HEK293 (cell line): ENCODE data around the gene HES3.

ENCODE experiments used
- CTCF ChIA-PET: fragments of 350-600 bp; formaldehyde crosslinking; extraction: SDS; loops from one replicate; lab custom pipeline; 2021; ENCODE audit warnings: antibody characterized with exemption; lab: Yijun Ruan, JAX
- POLR2A ChIA-PET: fragments of 300-600 bp; formaldehyde crosslinking; extraction: SDS; loops from one replicate; lab custom pipeline; 2020; ENCODE audit warnings: antibody characterized with exemption, inconsistent platforms; lab: Yijun Ruan, JAX
- H3K27ac ChIP-seq: fragments of 200-500 bp; sonication (Bioruptor generic); 2 replicates; pipeline ENCODE4 v1.5.1; 2014; ENCODE audit warnings: low read depth, low read length, control low read depth, inconsistent platforms; ENCODE audit errors: extremely low read depth
- H3K36me3 ChIP-seq, 2 experiments: fragments of 200-500 bp in 1 of 2; sonication (Bioruptor generic) in 1 of 2; 1 replicate in 1 of 2; 2 replicates in 1 of 2; pipeline ENCODE4 v1.5.1; 2014 to 2017; ENCODE audit warnings: inconsistent platforms in 2 of 2, low read length in 2 of 2; ENCODE audit not compliant: control insufficient read depth in 2 of 2, insufficient read depth in 1 of 2
- H3K4me1 ChIP-seq: fragments of 200-500 bp; sonication (Bioruptor generic); 2 replicates; pipeline ENCODE4 v1.5.1; 2014; ENCODE audit warnings: mild to moderate bottlenecking, low read length, inconsistent platforms; ENCODE audit not compliant: control insufficient read depth, insufficient read depth
- H3K4me3 ChIP-seq: 2 replicates; pipeline ENCODE4 v1.5.1; 2011; ENCODE audit warnings: low read depth, mild to moderate bottlenecking, control low read depth, low read length, moderate library complexity
- H3K9me3 ChIP-seq: fragments of 200-500 bp; sonication (Bioruptor generic); 2 replicates; pipeline ENCODE4 v1.5.1; 2014; ENCODE audit warnings: low read depth, low read length, inconsistent platforms; ENCODE audit not compliant: control insufficient read depth, insufficient read depth
- BCL6B ChIP-seq: fragments of 450-650 bp; formaldehyde crosslinking; IDR thresholded peaks from 2 replicates; pipeline ENCODE4 v1.5.1; 2017; ENCODE audit warnings: missing biosample characterization, missing genetic modification characterization
- GLIS1 ChIP-seq: fragments of 450-650 bp; formaldehyde crosslinking; IDR thresholded peaks from 2 replicates; pipeline ENCODE4 v1.5.1; 2016; ENCODE audit warnings: missing biosample characterization, missing genetic modification characterization
- GLIS2 ChIP-seq: fragments of 450-650 bp; formaldehyde crosslinking; IDR thresholded peaks from 2 replicates; pipeline ENCODE4 v1.5.1; 2016; ENCODE audit warnings: missing biosample characterization, missing genetic modification characterization
- IKZF3 ChIP-seq: fragments of 450-650 bp; IDR thresholded peaks from 2 replicates; pipeline ENCODE4 v1.5.0; 2018; ENCODE audit warnings: missing biosample characterization, mild to moderate bottlenecking, missing genetic modification characterization, moderate library complexity
- KLF10 ChIP-seq: fragments of 450-650 bp; IDR thresholded peaks from 2 replicates; pipeline ENCODE4 v1.5.1; 2018; ENCODE audit warnings: missing biosample characterization, mild to moderate bottlenecking, missing genetic modification characterization
- KLF17 ChIP-seq: fragments of 450-650 bp; formaldehyde crosslinking; IDR thresholded peaks from 2 replicates; pipeline ENCODE4 v1.5.1; 2016; ENCODE audit warnings: missing biosample characterization, missing genetic modification characterization
- KLF8 ChIP-seq: fragments of 450-650 bp; formaldehyde crosslinking; IDR thresholded peaks from 2 replicates; pipeline ENCODE4 v1.5.1; 2016; ENCODE audit warnings: missing biosample characterization, missing genetic modification characterization
- KLF9 ChIP-seq: fragments of 450-650 bp; formaldehyde crosslinking; IDR thresholded peaks from 2 replicates; pipeline ENCODE4 v1.5.1; 2016; ENCODE audit warnings: missing biosample characterization, missing genetic modification characterization, low read depth
- PATZ1 ChIP-seq: fragments of 450-650 bp; formaldehyde crosslinking; IDR thresholded peaks from 2 replicates; pipeline ENCODE4 v1.5.1; 2016; ENCODE audit warnings: missing biosample characterization, missing genetic modification characterization
- PRDM10 ChIP-seq: fragments of 450-650 bp; formaldehyde crosslinking; IDR thresholded peaks from 2 replicates; pipeline ENCODE4 v1.5.1; 2016; ENCODE audit warnings: missing biosample characterization, missing genetic modification characterization
- SETDB1 ChIP-seq: IDR thresholded peaks from one replicate; pipeline ENCODE4 v1.6.1; 2017; ENCODE audit warnings: mild to moderate bottlenecking, low read length, moderate library complexity, mixed read lengths; ENCODE audit not compliant: insufficient read length
- SP7 ChIP-seq: fragments of 450-650 bp; formaldehyde crosslinking; IDR thresholded peaks from 2 replicates; pipeline ENCODE4 v1.5.1; 2016; ENCODE audit warnings: missing biosample characterization, missing genetic modification characterization
- WT1 ChIP-seq: fragments of 450-650 bp; formaldehyde crosslinking; IDR thresholded peaks from 2 replicates; pipeline ENCODE4 v1.5.1; 2016; ENCODE audit warnings: missing biosample characterization, missing genetic modification characterization
- ZBTB20 ChIP-seq: fragments of 450-650 bp; formaldehyde crosslinking; IDR thresholded peaks from 2 replicates; pipeline ENCODE4 v1.5.1; 2016; ENCODE audit warnings: missing biosample characterization, missing genetic modification characterization
- ZEB2 ChIP-seq: fragments of 450-650 bp; formaldehyde crosslinking; IDR thresholded peaks from 2 replicates; pipeline ENCODE4 v1.5.1; 2016; ENCODE audit warnings: missing biosample characterization, missing genetic modification characterization
- ZNF121 ChIP-seq: fragments of 450-650 bp; formaldehyde crosslinking; IDR thresholded peaks from 2 replicates; pipeline ENCODE4 v1.5.1; 2016; ENCODE audit warnings: missing biosample characterization, missing genetic modification characterization
- ZNF133 ChIP-seq: fragments of 450-650 bp; formaldehyde crosslinking; IDR thresholded peaks from 2 replicates; pipeline ENCODE4 v1.5.1; 2016; ENCODE audit warnings: missing biosample characterization, missing genetic modification characterization
- ZNF2 ChIP-seq: fragments of 450-650 bp; formaldehyde crosslinking; IDR thresholded peaks from 2 replicates; pipeline ENCODE4 v1.5.1; 2016; ENCODE audit warnings: missing biosample characterization, missing genetic modification characterization
- ZNF335 ChIP-seq: fragments of 450-650 bp; formaldehyde crosslinking; conservative IDR thresholded peaks from 2 replicates; pipeline ENCODE4 v1.5.1; 2016; ENCODE audit warnings: missing biosample characterization, missing genetic modification characterization
- ZNF366 ChIP-seq: fragments of 450-650 bp; formaldehyde crosslinking; conservative IDR thresholded peaks from 2 replicates; pipeline ENCODE4 v1.5.1; 2016; ENCODE audit warnings: missing biosample characterization, missing genetic modification characterization
- ZNF37A ChIP-seq: fragments of 450-650 bp; IDR thresholded peaks from 2 replicates; pipeline ENCODE4 v1.5.1; 2018; ENCODE audit warnings: missing biosample characterization, missing genetic modification characterization
- ZNF398 ChIP-seq: fragments of 450-650 bp; formaldehyde crosslinking; IDR thresholded peaks from 2 replicates; pipeline ENCODE4 v1.5.1; 2017; ENCODE audit warnings: missing biosample characterization, missing genetic modification characterization
- ZNF600 ChIP-seq: fragments of 450-650 bp; formaldehyde crosslinking; IDR thresholded peaks from 2 replicates; pipeline ENCODE4 v1.5.1; 2016; ENCODE audit warnings: missing biosample characterization, missing genetic modification characterization
- ZNF639 ChIP-seq: fragments of 450-650 bp; formaldehyde crosslinking; IDR thresholded peaks from 2 replicates; pipeline ENCODE4 v1.5.1; 2016; ENCODE audit warnings: missing biosample characterization, missing genetic modification characterization
- ZNF701 ChIP-seq: fragments of 450-650 bp; formaldehyde crosslinking; IDR thresholded peaks from 2 replicates; pipeline ENCODE4 v1.5.1; 2016; ENCODE audit warnings: missing biosample characterization, missing genetic modification characterization
- ZNF792 ChIP-seq: fragments of 450-650 bp; formaldehyde crosslinking; IDR thresholded peaks from 2 replicates; pipeline ENCODE4 v1.5.1; 2016; ENCODE audit warnings: missing biosample characterization, missing genetic modification characterization
- ZNF830 ChIP-seq: fragments of 450-650 bp; IDR thresholded peaks from 2 replicates; pipeline ENCODE4 v1.5.0; 2018; ENCODE audit warnings: missing biosample characterization, missing genetic modification characterization, low read depth, mild to moderate bottlenecking, moderate library complexity

Gene HES3

GRCh38 chr1:6273380-6273891 is 29.5 kb downstream of the HES3 start:
- Histone ChIP-seq H3K4me3 (no peak overlapping the region), H3K4me1 (peaks cover 36% of the 10 kb centered on the region), H3K36me3 (peaks cover 0 to 8% of the 10 kb centered on the region in 2 experiments; a peak in 1 of 3 replicates), H3K9me3 (no peaks in the 10 kb centered on the region), H3K27ac (no peak overlapping the region)
- ChIA-PET POLR2A (no interaction called here), CTCF (interaction anchor here (0.6 to 0.9 kb wide), 4 partner anchors 25 to 226 kb away, joined by 3 to 4 read pairs (median 3); no protein-coding TSS in a partner anchor)
- TF ChIP-seq PATZ1 (tag by site-specific recombination) (peak; percentile 97), SP7 (peak; percentile 72), ZNF37A (tag by site-specific recombination) (no peak), ZBTB20 (tag by site-specific recombination) (no peak), ZNF398 (peak; percentile 92), PRDM10 (tag by site-specific recombination) (0 out of 2 replicates have a peak, but pooled peaks have one; percentile 27), ZNF600 (tag by site-specific recombination) (peak; percentile 59; the same call in 1 of the 2 replicates), BCL6B (peak; percentile 87), ZNF121 (tag by site-specific recombination) (peak; percentile 48; the same call in 1 of the 2 replicates), IKZF3 (tag by site-specific recombination) (peak; percentile 65; the same call in 1 of the 2 replicates), ZNF830 (tag by site-specific recombination) (no peak), ZNF792 (tag by site-specific recombination) (no peak), GLIS1 (tag by site-specific recombination) (peak; percentile 16; the same call in 1 of the 2 replicates), GLIS2 (tag by site-specific recombination) (peak; percentile 33; the same call in 1 of the 2 replicates), SETDB1 (no peak), ZNF133 (tag by site-specific recombination) (no peak), KLF8 (tag by site-specific recombination) (peak; percentile 55; the same call in 1 of the 2 replicates), ZNF2 (tag by site-specific recombination) (peak; percentile 56; the same call in 1 of the 2 replicates), KLF17 (peak; percentile 68; the same call in 1 of the 2 replicates), ZNF639 (tag by site-specific recombination) (peak; percentile 71; the same call in 1 of the 2 replicates), ZEB2 (tag by site-specific recombination) (0 out of 2 replicates have a peak, but pooled peaks have one; percentile 25), ZNF701 (tag by site-specific recombination) (no peak), ZNF335 (tag by site-specific recombination) (peak; percentile 43; the same call in 1 of the 2 replicates), ZNF366 (tag by site-specific recombination) (peak; percentile 9; the same call in 1 of the 2 replicates), KLF10 (tag by site-specific recombination) (peak; percentile 92), KLF9 (tag by site-specific recombination) (peak; percentile 34; the same call in 1 of the 2 replicates), WT1 (tag by site-specific recombination) (no peak)
